Lung (tissue), 12 donors: ENCODE results near the gene LRCH1. TPM values are rescaled to one million over a fixed set of nuclear protein-coding genes. Genes with fewer than 3 reads are reported as not detected.

Experiments used
- ATAC-seq: fragments of 200-7000 bp; cut with Tn5 transposase; one replicate; pipeline ENCODE4 v1.9.1; 2020; ENCODE audit warnings: moderate number of reproducible peaks; ENCODE audit not compliant: insufficient read depth, low FRiP score
- DNase-seq, 3 donors: peaks; one replicate each; pipeline ENCODE4 v3.0.0-alpha.2; 2013 to 2017
- H3K27ac ChIP-seq, 2 donors: one replicate each; pipeline ENCODE4 v1.5.1; 2013; ENCODE audit warnings: mild to moderate bottlenecking in 2 of 2, moderate library complexity in 2 of 2, control low read depth in 1 of 2, inconsistent platforms in 1 of 2, low read depth in 1 of 2, low read length in 1 of 2
- H3K27me3 ChIP-seq, 3 donors: one replicate each; pipeline ENCODE4 v1.5.1; 2013; ENCODE audit warnings: low read length in 2 of 3; ENCODE audit not compliant: control insufficient read depth in 3 of 3, insufficient read depth in 3 of 3
- H3K36me3 ChIP-seq, 4 donors: one replicate each; pipeline ENCODE4 v1.5.1; 2013; ENCODE audit warnings: low read length in 4 of 4, mild to moderate bottlenecking in 1 of 4, moderate library complexity in 1 of 4; ENCODE audit not compliant: control insufficient read depth in 4 of 4, insufficient read depth in 4 of 4
- H3K4me1 ChIP-seq, 5 donors: one replicate each; pipeline ENCODE4 v1.5.1; 2013; ENCODE audit warnings: low read length in 5 of 5, mild to moderate bottlenecking in 2 of 5, moderate library complexity in 1 of 5; ENCODE audit not compliant: control insufficient read depth in 5 of 5, insufficient read depth in 5 of 5
- H3K4me3 ChIP-seq: one replicate; pipeline ENCODE4 v1.5.1; 2013; ENCODE audit warnings: mild to moderate bottlenecking, control low read depth, moderate library complexity
- H3K9ac ChIP-seq, 2 donors: one replicate each; pipeline ENCODE4 v1.5.1; 2013; ENCODE audit warnings: low read length in 2 of 2, control low read depth in 1 of 2; ENCODE audit not compliant: insufficient read depth in 1 of 2
- H3K9me3 ChIP-seq, 4 donors: one replicate each; pipeline ENCODE4 v1.5.1; 2013; ENCODE audit warnings: low read length in 3 of 4, mild to moderate bottlenecking in 1 of 4, moderate library complexity in 1 of 4; ENCODE audit not compliant: control insufficient read depth in 4 of 4, insufficient read depth in 3 of 4
- CTCF ChIP-seq: IDR thresholded peaks from 2 replicates; pipeline ENCODE4 v1.5.1; 2012; ENCODE audit warnings: mild to moderate bottlenecking; ENCODE audit errors: control extremely low read depth, extremely low read depth
- WGBS, 2 donors: extraction: QIAGEN DNeasy Blood & Tissue Kit; methylation state at CpG; one replicate each; pipeline ENCODE4 v1.1.7; 2013; 5-methylcytosine and 5-hydroxymethylcytosine counted together
- polyA plus RNA-seq, 2 donors: library from polyadenylated mRNA; stranded (reverse); fragments of 200-250 nt; gene quantifications; one replicate each; pipeline ENCODE4 v1.2.1, GENCODE V29; 2013
- total RNA-seq, 2 donors: library from RNA; depleted of rRNA in 1 of 2; stranded (reverse); fragments of >200 nt in 1 of 2; gene quantifications; one replicate each; pipeline ENCODE4 v1.2.1, GENCODE V29; 2014 to 2021
- donor health status: control.
- donor health status: control.
- donor health status: Bipolar disorder and iron deficiency.
- donor health status: healthy.
- donor health status: DM: yes; HTN: yes; CAD: no.

Gene LRCH1
- total and polyA plus RNA-seq, 4 donors: 3.6 to 35.4 (median 13.2) TPM

GRCh38 chr13:46612267-46612666 lies 59.3 kb downstream of the LRCH1 start:
- ATAC-seq (no peak), DNase-seq (no peak)
- Histone ChIP-seq H3K4me3 (no peak overlapping the region), H3K4me1 (peaks cover 10 to 44% (median 23%) of the 10 kb centered on the region in 5 donors), H3K9me3 (no peaks in the 10 kb centered on the region), H3K27me3 (no peaks in the 10 kb centered on the region), H3K27ac (no peak overlapping the region), H3K36me3 (no peaks in the 10 kb centered on the region), H3K9ac (no peak overlapping the region)
- TF ChIP-seq CTCF: no peak
- WGBS, 2 donors: 65 to 73% methylated on average over 3 of the region's 3 CpGs

- no peaks in the 10 kb centered on the region for H3K36me3 ChIP-seq
- H3K9me3 ChIP-seq: no peaks in the 10 kb centered on the region
- TF ChIP-seq CTCF: no peak
- ATAC-seq (no peak), DNase-seq (no peak)
- H3K4me3 ChIP-seq: no peak overlapping the region
- H3K27me3 ChIP-seq: no peaks in the 10 kb centered on the region
- no peak overlapping the region for H3K27ac ChIP-seq
- H3K4me1 ChIP-seq: peaks cover 5 to 43% (median 12%) of the 10 kb centered on the region in 5 donors
- WGBS, 2 donors: 67 to 79% methylated on average over 8 of the region's 8 CpGs
- no peak overlapping the region for H3K9ac ChIP-seq
Measured at GRCh38 chr13:46613409-46614049, 60.6 kb downstream of the LRCH1 start.

- H3K9ac ChIP-seq: no peak overlapping the region
- H3K36me3 ChIP-seq: no peaks in the 10 kb centered on the region
- peaks cover 3 to 42% (median 12%) of the 10 kb centered on the region in 5 donors for H3K4me1 ChIP-seq
- WGBS, 2 donors: 70 to 74% methylated on average over 7 of the region's 7 CpGs
- H3K9me3 ChIP-seq: no peaks in the 10 kb centered on the region
- ATAC-seq (no peak), DNase-seq (no peak)
- H3K27me3 ChIP-seq: no peaks in the 10 kb centered on the region
- H3K27ac ChIP-seq: no peak overlapping the region
- no peak for TF ChIP-seq CTCF
- no peak overlapping the region for H3K4me3 ChIP-seq
Measured at GRCh38 chr13:46614582-46614981, 61.6 kb downstream of the LRCH1 start.
